LNCAP (cell line): Measurements from ENCODE around the gene A3GALT2.

ENCODE experiments used
- TF ChIP-seq, protein P1 (sequence below): fragments of 450-650 bp; IDR thresholded peaks from 2 replicates; pipeline ENCODE4 v1.5.1; 2017; ENCODE audit warnings: mild to moderate bottlenecking

A3GALT2 gene

DNA sequence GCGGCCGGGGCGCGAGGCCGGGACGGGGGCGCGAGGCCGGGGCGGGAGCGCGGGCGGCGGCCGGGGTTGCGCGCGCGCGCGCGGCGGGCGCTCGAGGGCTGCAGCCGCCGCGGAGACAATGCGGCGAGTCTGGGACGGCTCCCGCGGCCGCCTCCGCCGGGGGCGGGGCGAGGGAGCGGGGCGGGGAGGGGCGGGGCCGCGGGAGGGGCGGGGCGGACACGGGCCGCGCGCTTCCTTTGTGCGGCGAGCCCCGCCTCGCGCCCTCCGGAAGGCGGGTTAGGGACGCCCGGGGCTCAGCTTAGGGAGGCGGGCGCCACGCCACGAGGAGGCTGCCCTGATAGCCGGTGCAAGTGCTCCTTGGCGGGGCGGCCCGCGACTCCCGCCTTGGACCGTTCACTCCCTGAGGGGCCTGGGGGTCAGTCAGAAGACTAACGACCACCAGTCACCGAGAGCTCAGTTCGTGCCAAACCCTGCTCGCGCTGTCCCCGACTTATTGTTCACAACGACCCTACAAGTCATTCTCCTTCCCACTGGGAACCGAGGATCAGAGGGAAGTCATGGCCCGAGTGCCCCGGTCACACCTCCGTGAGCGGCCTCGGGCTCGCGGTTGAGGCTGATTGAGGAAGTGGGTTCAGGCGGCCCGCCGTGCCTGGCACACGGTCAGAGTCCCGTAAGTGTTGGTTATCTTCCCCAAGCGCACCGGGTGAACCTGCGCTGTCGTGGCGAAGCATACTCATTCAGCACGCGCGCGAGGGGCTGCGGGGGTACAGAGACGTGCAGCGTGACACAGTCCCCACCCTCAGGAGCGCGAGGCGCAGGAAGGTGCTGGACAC is 29.1 kb upstream of the A3GALT2 start:
- TF ChIP-seq, protein P1, sequence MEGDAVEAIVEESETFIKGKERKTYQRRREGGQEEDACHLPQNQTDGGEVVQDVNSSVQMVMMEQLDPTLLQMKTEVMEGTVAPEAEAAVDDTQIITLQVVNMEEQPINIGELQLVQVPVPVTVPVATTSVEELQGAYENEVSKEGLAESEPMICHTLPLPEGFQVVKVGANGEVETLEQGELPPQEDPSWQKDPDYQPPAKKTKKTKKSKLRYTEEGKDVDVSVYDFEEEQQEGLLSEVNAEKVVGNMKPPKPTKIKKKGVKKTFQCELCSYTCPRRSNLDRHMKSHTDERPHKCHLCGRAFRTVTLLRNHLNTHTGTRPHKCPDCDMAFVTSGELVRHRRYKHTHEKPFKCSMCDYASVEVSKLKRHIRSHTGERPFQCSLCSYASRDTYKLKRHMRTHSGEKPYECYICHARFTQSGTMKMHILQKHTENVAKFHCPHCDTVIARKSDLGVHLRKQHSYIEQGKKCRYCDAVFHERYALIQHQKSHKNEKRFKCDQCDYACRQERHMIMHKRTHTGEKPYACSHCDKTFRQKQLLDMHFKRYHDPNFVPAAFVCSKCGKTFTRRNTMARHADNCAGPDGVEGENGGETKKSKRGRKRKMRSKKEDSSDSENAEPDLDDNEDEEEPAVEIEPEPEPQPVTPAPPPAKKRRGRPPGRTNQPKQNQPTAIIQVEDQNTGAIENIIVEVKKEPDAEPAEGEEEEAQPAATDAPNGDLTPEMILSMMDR, result no peak

DNA sequence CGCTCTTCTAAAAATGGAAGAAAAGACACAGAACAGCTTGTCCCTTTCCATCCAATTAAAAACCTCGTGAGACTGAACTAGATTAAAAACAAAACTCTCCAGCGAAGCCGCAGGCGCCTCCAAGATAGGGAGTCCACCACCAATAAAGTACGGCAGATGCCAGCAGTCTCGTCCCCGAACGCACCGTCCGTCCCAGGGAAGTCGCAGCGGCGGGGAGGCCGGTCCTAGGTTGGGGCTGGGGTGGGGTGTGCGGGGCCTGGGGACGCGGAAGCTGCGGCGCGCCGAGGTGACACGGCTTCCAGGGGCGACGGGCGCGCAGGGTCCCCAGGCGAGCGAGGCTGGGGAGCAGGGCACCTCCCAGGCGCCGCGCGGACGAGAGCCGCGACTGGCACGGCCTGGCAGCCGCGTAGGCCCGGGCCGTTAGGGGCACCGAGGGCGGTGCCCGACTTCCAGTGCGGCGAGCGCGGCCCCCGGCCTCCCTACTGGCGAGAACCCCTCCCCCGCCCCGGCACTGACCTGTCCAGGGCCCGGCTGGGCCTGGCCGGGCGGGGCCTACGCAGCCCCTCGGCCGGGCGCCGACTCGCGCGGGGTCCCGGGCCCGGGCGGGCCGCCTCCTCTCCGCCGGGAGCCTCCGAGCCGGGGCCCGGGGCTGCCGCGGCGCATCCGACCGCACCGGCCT is 28.3 kb upstream of the A3GALT2 start:
- TF ChIP-seq, protein P1, result no peak

DNA sequence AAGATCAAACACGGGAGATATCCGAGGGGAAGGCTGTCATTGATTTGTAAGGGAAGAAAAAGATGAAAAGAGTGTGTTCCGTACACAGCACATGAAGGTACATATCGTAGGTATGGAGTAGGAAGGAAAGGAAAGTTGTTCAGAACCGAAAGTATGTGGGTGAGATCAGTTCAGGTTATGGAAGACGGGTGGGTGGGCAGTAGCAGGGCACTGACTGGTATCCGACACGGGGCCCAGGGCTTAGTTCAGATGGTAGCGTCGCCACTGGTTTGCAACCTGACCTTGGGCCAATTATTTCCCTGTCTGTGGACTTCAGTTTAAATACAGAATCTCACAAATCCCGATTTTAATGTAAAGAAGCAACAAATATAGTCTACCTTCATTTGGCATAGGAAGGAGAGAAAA is 27.8 kb upstream of the A3GALT2 start:
- TF ChIP-seq, protein P1, result no peak

DNA sequence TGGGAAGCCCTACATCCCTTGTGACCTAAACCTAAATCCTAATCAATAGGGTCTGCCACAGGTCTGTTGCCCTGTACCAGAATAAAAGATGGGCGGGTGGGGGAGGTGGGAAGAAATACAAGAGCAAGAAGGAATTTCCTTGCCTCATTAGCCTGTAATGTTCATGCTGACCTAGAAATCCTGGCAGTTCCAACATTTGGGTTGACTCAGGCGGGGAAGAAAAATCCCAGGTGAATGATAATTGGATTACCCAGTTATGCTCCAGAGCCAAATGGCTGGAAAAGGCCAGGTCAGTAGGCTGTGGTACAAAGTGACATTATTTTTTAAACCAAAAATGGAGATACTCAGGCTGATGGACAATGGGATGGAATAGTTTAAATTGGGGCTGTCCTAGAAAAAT is 27.3 kb upstream of the A3GALT2 start:
- TF ChIP-seq, protein P1, result no peak

DNA sequence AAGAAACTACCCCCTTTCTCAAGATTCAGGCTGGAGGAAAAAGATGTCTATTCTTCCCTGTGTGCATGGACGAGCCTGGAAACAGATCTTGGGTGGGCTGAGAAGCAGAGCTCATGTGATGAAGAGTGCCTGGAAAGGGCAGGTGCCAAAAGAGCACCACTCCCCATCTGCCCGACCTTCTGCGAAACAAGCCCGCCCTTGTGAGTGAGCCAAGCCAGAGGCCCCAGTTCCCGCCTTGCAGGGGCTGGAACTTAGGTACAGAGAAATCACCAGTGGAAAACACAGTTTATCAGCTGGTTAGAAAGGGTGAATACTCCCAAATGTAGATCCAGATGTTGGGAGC is 26.7 kb upstream of the A3GALT2 start:
- TF ChIP-seq, protein P1, result no peak

DNA sequence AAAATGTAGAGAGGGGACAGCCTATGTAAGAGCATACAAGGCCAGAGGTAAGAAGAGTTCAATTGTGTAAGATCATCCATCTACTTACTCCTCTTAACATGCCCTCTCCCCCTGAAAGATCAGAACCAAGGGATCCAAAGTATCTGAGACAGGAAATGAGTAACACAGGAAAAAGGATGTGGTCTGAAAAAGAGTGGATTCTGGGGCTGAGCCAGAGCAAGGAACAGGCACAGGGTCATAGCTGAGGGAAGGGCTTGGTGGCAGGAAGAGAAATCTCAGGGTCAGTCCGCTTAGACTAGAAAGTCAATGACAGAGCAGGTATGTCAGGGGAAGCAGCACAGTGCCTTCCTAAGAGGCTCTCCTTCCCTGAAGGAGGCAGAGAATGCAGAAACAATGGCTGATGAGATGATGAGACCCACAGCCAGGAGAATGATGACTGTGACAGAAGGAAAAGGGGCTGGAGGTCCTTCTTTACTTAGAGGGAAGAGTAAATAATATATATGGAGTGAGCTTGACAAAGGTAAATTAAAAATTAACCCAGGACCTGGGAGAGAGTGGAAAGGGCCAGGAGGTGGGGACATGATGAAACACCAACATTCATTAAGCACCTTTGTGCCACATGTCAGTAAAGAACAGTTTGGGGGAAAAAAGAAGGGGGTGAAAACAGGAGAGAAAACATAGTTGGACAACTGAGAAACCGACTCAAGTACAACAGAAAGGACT is 26.2 kb upstream of the A3GALT2 start:
- TF ChIP-seq, protein P1, result no peak

DNA sequence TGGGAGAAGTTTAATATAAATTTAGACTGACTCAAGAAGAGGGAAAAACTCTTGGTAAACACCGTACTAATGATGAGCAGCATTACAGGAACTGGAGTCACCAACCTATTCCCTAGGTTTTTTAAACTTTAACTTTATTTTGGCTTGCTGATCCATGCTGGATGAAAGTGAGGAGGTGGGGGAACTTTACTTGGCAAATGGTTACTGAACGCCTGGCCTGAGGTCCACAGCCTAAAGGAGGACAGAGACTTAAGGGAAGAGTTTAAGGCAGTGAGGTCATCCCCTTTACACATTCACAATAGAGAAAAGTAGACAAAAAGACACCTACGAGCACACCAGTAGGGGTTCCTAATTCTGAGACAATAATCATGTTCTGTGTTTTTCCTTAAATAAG is 25.6 kb upstream of the A3GALT2 start:
- TF ChIP-seq, protein P1, result no peak
